Measurements from ENCODE around the gene GRAP2.

Gene GRAP2

DNA sequence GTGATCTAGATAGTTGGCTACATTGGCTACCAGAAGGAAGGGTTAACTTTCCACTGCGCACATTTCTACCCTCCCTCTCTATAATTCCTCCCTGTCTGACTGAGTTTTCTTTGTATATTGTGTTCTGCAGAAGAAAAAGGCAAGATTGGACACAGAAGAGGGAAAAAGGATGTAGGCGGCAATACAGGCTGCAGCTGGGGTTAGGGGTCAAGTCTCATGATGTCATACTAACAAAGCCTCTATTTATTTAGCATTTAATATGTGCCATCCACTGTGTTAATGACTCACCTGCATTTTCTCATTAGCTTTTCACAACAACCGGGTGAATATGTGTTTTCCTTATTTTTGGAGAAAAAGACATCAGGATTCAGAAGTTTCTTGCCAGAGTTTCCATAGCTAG lies 95.8 kb downstream of the GRAP2 start:
- Histone ChIP-seq H3K4me1 (ENCODE audit: control insufficient read depth, insufficient read depth, low read length) (peaks cover 3% of the 10 kb centered on the region), H3K4me3 (ENCODE audit: low read length in 2 of 2) (no peak overlapping the region), H3K27ac (ENCODE audit: low read length) (no peak overlapping the region), H3K36me3 (ENCODE audit: control insufficient read depth in 2 of 2, insufficient read depth in 2 of 2, low read length in 2 of 2) (no peaks in the 10 kb centered on the region), H3K27me3 (ENCODE audit: control insufficient read depth in 1 of 2, insufficient read depth in 2 of 2, low read length in 2 of 2) (peaks cover 26 to 37% of the 10 kb centered on the region in 2 donors), H3K9ac (ENCODE audit: low read length in 2 of 2) (no peak overlapping the region), H3K9me3 (ENCODE audit: control insufficient read depth in 2 of 2, low read length in 2 of 2) (no peaks in the 10 kb centered on the region)

- Histone ChIP-seq H3K36me3 (ENCODE audit: control insufficient read depth in 2 of 2, insufficient read depth in 2 of 2, low read length in 2 of 2) (no peaks in the 10 kb centered on the region), H3K4me1 (ENCODE audit: control insufficient read depth, insufficient read depth, low read length) (peaks cover 3% of the 10 kb centered on the region), H3K9me3 (ENCODE audit: control insufficient read depth in 2 of 2, low read length in 2 of 2) (no peaks in the 10 kb centered on the region), H3K4me3 (ENCODE audit: low read length in 2 of 2) (no peak overlapping the region), H3K27me3 (ENCODE audit: control insufficient read depth in 1 of 2, insufficient read depth in 2 of 2, low read length in 2 of 2) (peaks cover 25 to 37% of the 10 kb centered on the region in 2 donors), H3K27ac (ENCODE audit: low read length) (no peak overlapping the region), H3K9ac (ENCODE audit: low read length in 2 of 2) (no peak overlapping the region)
These were observed 96.5 kb downstream of the GRAP2 start for GRCh38 chr22:39997421-39997820.

GRCh38 chr22:39997939-39998726 lies 97.2 kb downstream of the GRAP2 start:
- no peak overlapping the region for H3K27ac ChIP-seq (ENCODE audit: low read length)
- no peaks in the 10 kb centered on the region for H3K36me3 ChIP-seq (ENCODE audit: control insufficient read depth in 2 of 2, insufficient read depth in 2 of 2, low read length in 2 of 2)
- peaks cover 27 to 37% of the 10 kb centered on the region in 2 donors for H3K27me3 ChIP-seq (ENCODE audit: control insufficient read depth in 1 of 2, insufficient read depth in 2 of 2, low read length in 2 of 2)
- peaks cover 3% of the 10 kb centered on the region for H3K4me1 ChIP-seq (ENCODE audit: control insufficient read depth, insufficient read depth, low read length)
- H3K9me3 ChIP-seq (ENCODE audit: control insufficient read depth in 2 of 2, low read length in 2 of 2): no peaks in the 10 kb centered on the region
- H3K9ac ChIP-seq (ENCODE audit: low read length in 2 of 2): no peak overlapping the region
- no peak overlapping the region for H3K4me3 ChIP-seq (ENCODE audit: low read length in 2 of 2)

DNA sequence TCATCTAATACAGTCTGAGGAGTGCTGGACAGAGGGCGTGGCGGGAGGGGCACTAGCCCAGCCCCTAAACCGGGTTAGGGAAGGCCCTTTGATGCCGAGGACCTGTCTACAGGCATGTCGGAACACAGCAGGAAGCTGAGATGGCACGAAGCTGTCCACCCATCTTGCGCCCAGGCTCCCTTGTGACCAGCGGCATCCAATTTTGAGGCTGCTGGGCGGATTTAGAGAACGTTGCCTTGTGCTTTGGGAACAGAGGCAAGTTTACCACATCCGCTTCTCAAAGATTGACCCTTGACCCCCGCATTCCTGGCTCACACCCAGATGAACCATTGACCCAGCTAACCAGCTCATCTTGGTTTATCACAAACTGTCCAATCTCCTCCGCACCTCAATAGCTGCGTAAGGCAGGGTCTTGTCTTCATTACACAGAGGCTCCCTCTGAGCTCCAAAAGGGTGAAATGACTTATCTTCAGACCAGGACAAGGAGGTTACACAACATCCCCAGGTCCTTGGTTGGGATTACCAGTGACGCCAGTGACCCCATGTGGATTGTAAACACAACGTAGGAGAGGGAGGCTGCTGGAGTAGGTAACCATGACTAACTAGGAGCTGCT lies 98.4 kb downstream of the GRAP2 start:
- H3K9ac ChIP-seq (ENCODE audit: low read length in 2 of 2): no peak overlapping the region
- H3K36me3 ChIP-seq (ENCODE audit: control insufficient read depth in 2 of 2, insufficient read depth in 2 of 2, low read length in 2 of 2): no peaks in the 10 kb centered on the region
- H3K9me3 ChIP-seq (ENCODE audit: control insufficient read depth in 2 of 2, low read length in 2 of 2): no peaks in the 10 kb centered on the region
- no peak overlapping the region for H3K4me3 ChIP-seq (ENCODE audit: low read length in 2 of 2)
- H3K27ac ChIP-seq (ENCODE audit: low read length): no peak overlapping the region
- H3K4me1 ChIP-seq (ENCODE audit: control insufficient read depth, insufficient read depth, low read length): peaks cover 3% of the 10 kb centered on the region
- peaks cover 25 to 40% of the 10 kb centered on the region in 2 donors for H3K27me3 ChIP-seq (ENCODE audit: control insufficient read depth in 1 of 2, insufficient read depth in 2 of 2, low read length in 2 of 2)

- Histone ChIP-seq H3K36me3 (ENCODE audit: control insufficient read depth in 2 of 2, insufficient read depth in 2 of 2, low read length in 2 of 2) (no peaks in the 10 kb centered on the region), H3K9me3 (ENCODE audit: control insufficient read depth in 2 of 2, low read length in 2 of 2) (no peaks in the 10 kb centered on the region), H3K27me3 (ENCODE audit: control insufficient read depth in 1 of 2, insufficient read depth in 2 of 2, low read length in 2 of 2) (peaks cover 25 to 36% of the 10 kb centered on the region in 2 donors), H3K4me1 (ENCODE audit: control insufficient read depth, insufficient read depth, low read length) (peaks cover 3% of the 10 kb centered on the region), H3K27ac (ENCODE audit: low read length) (no peak overlapping the region), H3K9ac (ENCODE audit: low read length in 2 of 2) (no peak overlapping the region), H3K4me3 (ENCODE audit: low read length in 2 of 2) (no peak overlapping the region)
These were observed 99.3 kb downstream of the GRAP2 start for GRCh38 chr22:40000171-40000570.

DNA sequence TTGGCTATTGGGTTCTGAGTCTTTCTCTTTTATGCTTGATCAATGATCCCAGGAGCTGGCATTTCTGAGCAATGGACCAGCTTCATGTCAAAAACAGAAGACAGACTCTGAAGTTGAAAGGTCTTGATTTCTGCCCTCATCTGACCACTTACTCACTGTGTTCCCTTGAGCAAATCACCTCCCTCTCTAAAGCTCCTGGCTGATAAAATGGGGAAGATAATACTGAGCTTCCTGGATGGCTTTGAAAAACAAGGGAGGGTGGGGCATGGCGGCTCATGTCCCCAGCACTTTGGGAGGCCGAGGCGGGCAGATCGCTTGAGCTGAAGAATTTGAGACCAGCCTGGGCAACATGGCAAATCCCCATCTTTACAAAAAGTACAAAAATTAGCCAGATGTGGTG lies 100.2 kb downstream of the GRAP2 start:
- H3K9me3 ChIP-seq (ENCODE audit: control insufficient read depth in 2 of 2, low read length in 2 of 2): no peaks in the 10 kb centered on the region
- H3K27me3 ChIP-seq (ENCODE audit: control insufficient read depth in 1 of 2, insufficient read depth in 2 of 2, low read length in 2 of 2): peaks cover 16 to 27% of the 10 kb centered on the region in 2 donors
- no peak overlapping the region for H3K27ac ChIP-seq (ENCODE audit: low read length)
- no peak overlapping the region for H3K4me3 ChIP-seq (ENCODE audit: low read length in 2 of 2)
- no peaks in the 10 kb centered on the region for H3K36me3 ChIP-seq (ENCODE audit: control insufficient read depth in 2 of 2, insufficient read depth in 2 of 2, low read length in 2 of 2)
- no peak overlapping the region for H3K9ac ChIP-seq (ENCODE audit: low read length in 2 of 2)
- H3K4me1 ChIP-seq (ENCODE audit: control insufficient read depth, insufficient read depth, low read length): peaks cover 3% of the 10 kb centered on the region

DNA sequence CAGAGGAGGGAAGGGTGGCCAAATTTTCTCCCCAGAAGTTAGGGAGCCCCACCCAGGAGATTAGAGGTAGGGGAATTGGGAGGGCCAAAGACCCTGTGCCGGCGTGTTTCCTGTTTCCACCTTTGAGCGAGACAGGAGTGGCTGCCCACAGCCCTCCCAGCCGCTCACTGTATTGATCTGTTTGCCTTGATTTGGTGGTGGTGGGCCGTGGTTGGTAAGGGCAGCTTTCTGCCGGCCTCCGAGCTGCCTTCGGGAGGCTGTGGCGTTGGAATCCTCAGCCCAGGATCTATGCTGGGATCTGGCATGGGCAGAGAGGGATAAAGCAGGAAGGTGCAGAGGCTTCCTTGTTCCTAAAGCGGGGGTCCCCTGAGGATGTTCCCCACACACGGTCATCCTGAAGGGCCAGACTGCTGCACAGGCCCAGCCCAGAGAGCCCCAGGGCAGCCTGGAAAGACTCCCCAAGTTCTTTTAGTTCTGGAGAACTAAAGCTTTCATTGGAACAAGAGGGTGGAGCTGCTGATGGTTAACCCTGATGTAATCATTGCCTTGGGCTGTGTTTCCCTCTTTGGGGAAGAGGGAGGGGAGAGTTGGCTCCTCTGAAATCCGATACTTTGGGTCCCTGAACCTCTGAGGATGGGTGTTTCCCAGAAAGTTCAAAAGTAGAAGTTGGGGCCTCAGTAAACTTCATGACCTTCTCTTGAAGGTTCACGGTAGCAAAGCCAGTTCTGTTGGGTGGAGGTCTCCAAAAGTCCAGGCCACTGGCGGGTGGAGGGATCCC lies 101.1 kb downstream of the GRAP2 start:
- H3K4me1 ChIP-seq (ENCODE audit: control insufficient read depth, insufficient read depth, low read length): peaks cover 3% of the 10 kb centered on the region
- H3K4me3 ChIP-seq (ENCODE audit: low read length in 2 of 2): no peak overlapping the region
- H3K9me3 ChIP-seq (ENCODE audit: control insufficient read depth in 2 of 2, low read length in 2 of 2): no peaks in the 10 kb centered on the region
- no peaks in the 10 kb centered on the region for H3K36me3 ChIP-seq (ENCODE audit: control insufficient read depth in 2 of 2, insufficient read depth in 2 of 2, low read length in 2 of 2)
- H3K9ac ChIP-seq (ENCODE audit: low read length in 2 of 2): no peak overlapping the region
- no peak overlapping the region for H3K27ac ChIP-seq (ENCODE audit: low read length)
- peaks cover 14 to 21% of the 10 kb centered on the region in 2 donors for H3K27me3 ChIP-seq (ENCODE audit: control insufficient read depth in 1 of 2, insufficient read depth in 2 of 2, low read length in 2 of 2)

DNA sequence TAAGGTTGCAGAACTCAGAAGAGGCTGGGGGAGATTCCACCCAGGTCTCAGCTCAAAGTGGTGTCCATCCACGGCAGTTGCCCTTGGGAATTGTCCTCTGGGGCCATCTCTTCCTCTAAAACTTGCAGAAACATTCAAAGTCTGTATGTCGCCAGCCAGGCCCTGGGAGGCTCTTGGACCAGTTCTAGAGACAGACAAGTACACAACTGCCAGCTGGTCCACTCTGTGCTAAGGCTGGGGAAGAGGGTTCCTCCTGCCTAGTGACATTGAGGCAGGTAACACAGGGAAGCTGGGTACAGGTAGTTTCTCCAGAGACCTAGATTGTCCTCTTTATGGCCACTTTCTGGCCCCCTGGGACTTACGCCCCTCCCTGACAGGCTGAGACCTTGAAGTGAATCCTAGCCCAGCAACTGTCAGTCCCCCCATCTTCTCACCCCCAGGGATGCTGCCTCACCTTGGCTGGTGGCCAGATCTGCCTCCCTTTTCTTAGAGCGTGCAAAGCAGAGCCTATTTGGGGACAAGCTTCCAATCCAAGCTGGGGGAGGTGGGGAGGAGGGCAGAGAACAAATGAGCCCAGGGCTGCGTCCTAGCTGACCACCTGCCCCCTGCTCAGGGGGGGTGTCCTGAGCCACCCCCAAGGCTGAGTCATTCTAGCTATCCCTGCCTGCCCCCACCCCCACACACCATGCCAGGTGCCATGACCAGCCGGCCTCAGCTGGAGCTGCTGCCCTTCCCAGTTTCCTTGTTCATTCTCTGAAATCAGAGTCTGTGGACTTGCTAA lies 102.2 kb downstream of the GRAP2 start:
- no peak overlapping the region for H3K27ac ChIP-seq (ENCODE audit: low read length)
- no peak overlapping the region for H3K9ac ChIP-seq (ENCODE audit: low read length in 2 of 2)
- H3K36me3 ChIP-seq (ENCODE audit: control insufficient read depth in 2 of 2, insufficient read depth in 2 of 2, low read length in 2 of 2): no peaks in the 10 kb centered on the region
- H3K4me3 ChIP-seq (ENCODE audit: low read length in 2 of 2): no peak overlapping the region
- H3K9me3 ChIP-seq (ENCODE audit: control insufficient read depth in 2 of 2, low read length in 2 of 2): no peaks in the 10 kb centered on the region
- H3K4me1 ChIP-seq (ENCODE audit: control insufficient read depth, insufficient read depth, low read length): peaks cover under 1% of the 10 kb centered on the region
- peaks cover 9 to 14% of the 10 kb centered on the region in 2 donors for H3K27me3 ChIP-seq (ENCODE audit: control insufficient read depth in 1 of 2, insufficient read depth in 2 of 2, low read length in 2 of 2)

DNA sequence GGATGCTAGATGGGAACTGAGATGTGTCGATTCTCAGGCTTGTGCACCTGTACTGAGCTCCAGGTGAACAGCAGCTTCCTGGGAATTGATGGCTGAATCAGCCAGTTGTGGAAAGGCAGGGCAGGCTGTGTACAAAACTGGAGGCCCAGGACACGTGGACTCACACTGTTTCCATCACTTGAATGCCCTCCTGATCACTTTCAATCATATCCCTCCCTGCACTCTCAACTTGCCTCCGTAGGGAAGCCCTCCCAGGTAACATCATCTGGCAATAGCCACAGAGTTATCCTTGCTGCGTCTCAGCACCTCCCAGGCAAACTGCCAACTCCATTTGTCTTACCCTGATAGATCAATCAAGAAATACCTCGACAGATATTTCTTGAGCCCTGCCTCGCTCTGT lies 104.0 kb downstream of the GRAP2 start:
- H3K27me3 ChIP-seq (ENCODE audit: control insufficient read depth in 1 of 2, insufficient read depth in 2 of 2, low read length in 2 of 2): peaks cover 14 to 22% of the 10 kb centered on the region in 2 donors
- no peaks in the 10 kb centered on the region for H3K36me3 ChIP-seq (ENCODE audit: control insufficient read depth in 2 of 2, insufficient read depth in 2 of 2, low read length in 2 of 2)
- H3K9ac ChIP-seq (ENCODE audit: low read length in 2 of 2): no peak overlapping the region
- H3K27ac ChIP-seq (ENCODE audit: low read length): no peak overlapping the region
- H3K4me1 ChIP-seq (ENCODE audit: control insufficient read depth, insufficient read depth, low read length): peaks cover 3% of the 10 kb centered on the region
- no peaks in the 10 kb centered on the region for H3K9me3 ChIP-seq (ENCODE audit: control insufficient read depth in 2 of 2, low read length in 2 of 2)
- H3K4me3 ChIP-seq (ENCODE audit: low read length in 2 of 2): no peak overlapping the region

DNA sequence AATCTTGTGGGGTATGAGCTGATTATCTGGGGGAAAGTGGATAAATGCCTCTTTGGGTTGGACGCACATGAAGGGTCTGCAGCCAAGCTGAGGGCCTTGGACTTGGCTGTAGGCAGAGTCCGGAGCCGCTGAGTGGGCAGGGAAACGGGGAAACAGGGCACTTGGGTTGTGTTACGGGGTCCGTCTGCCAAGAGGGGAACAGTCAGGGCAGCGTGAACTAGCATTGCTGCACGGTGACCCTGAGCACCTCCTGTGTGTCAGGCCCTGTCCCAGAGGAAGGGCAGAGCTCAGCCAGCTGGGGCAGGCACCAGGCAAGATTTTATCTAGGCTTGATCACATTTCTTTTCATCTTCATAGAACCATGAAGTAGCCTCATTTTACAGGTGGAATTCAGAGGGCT lies 105.8 kb downstream of the GRAP2 start:
- Histone ChIP-seq H3K36me3 (ENCODE audit: control insufficient read depth in 2 of 2, insufficient read depth in 2 of 2, low read length in 2 of 2) (no peaks in the 10 kb centered on the region), H3K4me3 (ENCODE audit: low read length in 2 of 2) (no peak overlapping the region), H3K27me3 (ENCODE audit: control insufficient read depth in 1 of 2, insufficient read depth in 2 of 2, low read length in 2 of 2) (peaks cover 28 to 31% of the 10 kb centered on the region in 2 donors), H3K9ac (ENCODE audit: low read length in 2 of 2) (no peak overlapping the region), H3K9me3 (ENCODE audit: control insufficient read depth in 2 of 2, low read length in 2 of 2) (no peaks in the 10 kb centered on the region), H3K4me1 (ENCODE audit: control insufficient read depth, insufficient read depth, low read length) (peaks cover 3% of the 10 kb centered on the region), H3K27ac (ENCODE audit: low read length) (no peak overlapping the region)

Measured in stomach smooth muscle (tissue), 2 donors.